ENCODE measurements around the gene PTGES3L.

The PTGES3L gene

GRCh38 chr17:43019418-43019817 lies 39.5 kb upstream of the PTGES3L start:
- ATAC-seq (replicated peaks) (no peak), DNase-seq (no peak)
- Mint-ChIP-seq H3K9me3 (no peaks in the 10 kb centered on the region), H3K36me3 (ENCODE audit: insufficient read depth) (peaks cover 26% of the 10 kb centered on the region), H3K27ac (peak overlapping the region in 1 of 2 donors; percentile 50), H3K4me1 (ENCODE audit: low read depth in 2 of 2) (peaks cover 24 to 32% of the 10 kb centered on the region in 2 donors), H3K4me3 (peak overlapping the region; percentile 1 to 25), H3K27me3 (no peaks in the 10 kb centered on the region)

- H3K4me3 Mint-ChIP-seq = no peak overlapping the region
- no peaks in the 10 kb centered on the region for H3K9me3 Mint-ChIP-seq
- ATAC-seq (replicated peaks) (no peak), DNase-seq (no peak)
- H3K36me3 Mint-ChIP-seq (ENCODE audit: insufficient read depth) = peaks cover 28% of the 10 kb centered on the region
- H3K27me3 Mint-ChIP-seq = no peaks in the 10 kb centered on the region
- peaks cover 22 to 29% of the 10 kb centered on the region in 2 donors for H3K4me1 Mint-ChIP-seq (ENCODE audit: low read depth in 2 of 2)
- peak overlapping the region; percentile 50 to 88 for H3K27ac Mint-ChIP-seq
Observed at GRCh38 chr17:43018932-43019331, 39.1 kb upstream of the PTGES3L start.

GRCh38 chr17:43018008-43018853 lies 38.4 kb upstream of the PTGES3L start:
- Mint-ChIP-seq H3K27me3 (no peaks in the 10 kb centered on the region), H3K4me3 (no peak overlapping the region)
- peak; percentile 65 for ATAC-seq (replicated peaks)

GRCh38 chr17:43016216-43016615 lies 36.3 kb upstream of the PTGES3L start:
- peaks cover 41% of the 10 kb centered on the region for H3K36me3 Mint-ChIP-seq (ENCODE audit: insufficient read depth)
- no peak for DNase-seq
- no peak overlapping the region for H3K4me3 Mint-ChIP-seq
- peaks cover 22 to 30% of the 10 kb centered on the region in 2 donors for H3K4me1 Mint-ChIP-seq (ENCODE audit: low read depth in 2 of 2)
- no peak for ATAC-seq (replicated peaks)
- no peaks in the 10 kb centered on the region for H3K9me3 Mint-ChIP-seq
- no peaks in the 10 kb centered on the region for H3K27me3 Mint-ChIP-seq
- peak overlapping the region in 1 of 2 donors; percentile 59 for H3K27ac Mint-ChIP-seq

More at GRCh38 chr17:43018008-43018853, 38.4 kb upstream of the PTGES3L start:
- H3K4me1 Mint-ChIP-seq (ENCODE audit: low read depth in 2 of 2) = peaks cover 24 to 29% of the 10 kb centered on the region in 2 donors
- H3K36me3 Mint-ChIP-seq (ENCODE audit: insufficient read depth) = peaks cover 32% of the 10 kb centered on the region
- DNase-seq = peak in 1 of 3 experiments; percentile 8
- peak overlapping the region; percentile 44 to 88 for H3K27ac Mint-ChIP-seq
- H3K9me3 Mint-ChIP-seq = no peaks in the 10 kb centered on the region

GRCh38 chr17:43015579-43015978 lies 35.7 kb upstream of the PTGES3L start:
- Mint-ChIP-seq H3K27me3 (no peaks in the 10 kb centered on the region), H3K36me3 (ENCODE audit: insufficient read depth) (peaks cover 38% of the 10 kb centered on the region), H3K4me3 (no peak overlapping the region), H3K9me3 (no peaks in the 10 kb centered on the region), H3K4me1 (ENCODE audit: low read depth in 2 of 2) (peaks cover 19 to 26% of the 10 kb centered on the region in 2 donors), H3K27ac (peak overlapping the region in 1 of 2 donors; percentile 59)
- DNase-seq (no peak), ATAC-seq (replicated peaks) (no peak)

- DNase-seq = no peak
- Mint-ChIP-seq H3K27me3 (no peaks in the 10 kb centered on the region), H3K9me3 (no peaks in the 10 kb centered on the region), H3K4me1 (ENCODE audit: low read depth in 2 of 2) (peaks cover 20 to 23% of the 10 kb centered on the region in 2 donors), H3K4me3 (no peak overlapping the region), H3K27ac (peak overlapping the region in 1 of 2 donors; percentile 59), H3K36me3 (ENCODE audit: insufficient read depth) (peaks cover 35% of the 10 kb centered on the region)
- no peak for ATAC-seq (replicated peaks)
Observed at GRCh38 chr17:43014649-43015542, 35.0 kb upstream of the PTGES3L start.

- Mint-ChIP-seq H3K4me3 (no peak overlapping the region), H3K36me3 (ENCODE audit: insufficient read depth) (peaks cover 35% of the 10 kb centered on the region), H3K27ac (peak overlapping the region; percentile 59 to 65), H3K4me1 (ENCODE audit: low read depth in 2 of 2) (peaks cover 13 to 17% of the 10 kb centered on the region in 2 donors), H3K27me3 (no peaks in the 10 kb centered on the region), H3K9me3 (no peaks in the 10 kb centered on the region)
- ATAC-seq (replicated peaks) (no peak), DNase-seq (no peak)
Observed at GRCh38 chr17:43014020-43014648, 34.3 kb upstream of the PTGES3L start.

- Mint-ChIP-seq H3K9me3 (no peaks in the 10 kb centered on the region), H3K27me3 (no peaks in the 10 kb centered on the region), H3K27ac (peak overlapping the region in 1 of 2 donors; percentile 65), H3K4me1 (ENCODE audit: low read depth in 2 of 2) (peaks cover 10 to 12% of the 10 kb centered on the region in 2 donors), H3K36me3 (ENCODE audit: insufficient read depth) (peaks cover 31% of the 10 kb centered on the region), H3K4me3 (no peak overlapping the region)
- DNase-seq (no peak), ATAC-seq (replicated peaks) (no peak)
Observed at GRCh38 chr17:43013296-43013695, 33.4 kb upstream of the PTGES3L start.

- no peak for ATAC-seq (replicated peaks)
- Mint-ChIP-seq H3K4me1 (ENCODE audit: low read depth in 2 of 2) (peaks cover 12 to 14% of the 10 kb centered on the region in 2 donors), H3K36me3 (ENCODE audit: insufficient read depth) (peaks cover 31% of the 10 kb centered on the region), H3K27ac (peak overlapping the region; percentile 12 to 65), H3K4me3 (no peak overlapping the region), H3K9me3 (no peaks in the 10 kb centered on the region), H3K27me3 (no peaks in the 10 kb centered on the region)
- DNase-seq = no peak
Observed at GRCh38 chr17:43011728-43012472, 32.0 kb upstream of the PTGES3L start.

- Mint-ChIP-seq H3K27me3 (no peaks in the 10 kb centered on the region), H3K27ac (peak overlapping the region; percentile 22 to 53), H3K4me3 (no peak overlapping the region), H3K36me3 (ENCODE audit: insufficient read depth) (peaks cover 31% of the 10 kb centered on the region), H3K4me1 (ENCODE audit: low read depth in 2 of 2) (peaks cover 16 to 18% of the 10 kb centered on the region in 2 donors), H3K9me3 (no peaks in the 10 kb centered on the region)
- DNase-seq (no peak), ATAC-seq (replicated peaks) (no peak)
Observed at GRCh38 chr17:43010667-43011308, 30.9 kb upstream of the PTGES3L start.

GRCh38 chr17:43006639-43007551 lies 27.0 kb upstream of the PTGES3L start, which contains the start of gene IFI35:
Gene IFI35 (plus strand): TSS chr17:43006784. CDS start chr17:43006948, 164 bp downstream.
- H3K9me3 Mint-ChIP-seq = no peaks in the 10 kb centered on the region
- H3K27ac Mint-ChIP-seq = peak within 1 kb of the TSS; percentile 96 to 97
- ATAC-seq (replicated peaks) (peak; percentile 98), DNase-seq (peak; percentile 76 to 81 (median 76))
- H3K36me3 Mint-ChIP-seq (ENCODE audit: insufficient read depth) = peaks cover 35% of the 10 kb centered on the region
- peak within 1 kb of the TSS; percentile 97 to 98 for H3K4me3 Mint-ChIP-seq
- H3K27me3 Mint-ChIP-seq = no peaks in the 10 kb centered on the region
- peaks cover 12 to 18% of the 10 kb centered on the region in 2 donors for H3K4me1 Mint-ChIP-seq (ENCODE audit: low read depth in 2 of 2)
